Mammary epithelial cell (primary cell): ENCODE measurements around the gene DLG3.

Experiments
- CTCF ChIP-seq, 2 donors: IDR thresholded peaks in 1 of 2; conservative IDR thresholded peaks in 1 of 2; 2 replicates each; pipeline ENCODE4 v1.5.1; 2011 to 2012; ENCODE audit warnings: inconsistent platforms in 2 of 2, low read length in 2 of 2, mild to moderate bottlenecking in 2 of 2, control low read depth in 1 of 2, low read depth in 1 of 2; ENCODE audit not compliant: insufficient read depth in 1 of 2; ENCODE audit errors: extremely low read depth in 1 of 2
- EZH2 ChIP-seq: IDR thresholded peaks from 2 replicates; pipeline ENCODE4 v1.6.1; 2012; ENCODE audit warnings: low read length, inconsistent platforms, borderline replicate concordance

GRCh38 chrX:70402721-70403120 lies 41.9 kb upstream of the DLG3 start:
- TF ChIP-seq CTCF (conservative IDR thresholded peaks at IDR 0.05 in 1 of 2, IDR thresholded peaks at IDR 0.05 in 1 of 2; ENCODE audit: extremely low read depth in 1 of 2, insufficient read depth in 1 of 2, low read depth in 1 of 2, low read length in 2 of 2): no peak
- TF ChIP-seq EZH2: no peak
